Peyer's patch (tissue), 4 donors: ENCODE results near the gene RPS6KA6. TPM values are rescaled to one million over a fixed set of nuclear protein-coding genes. Genes with fewer than 3 reads are reported as not detected.

Source experiments
- DNase-seq, 3 donors: peaks; one replicate each; pipeline ENCODE4 v3.0.0-alpha.2; 2017 to 2019
- H3K27ac ChIP-seq, 4 donors: fragments of 200-600 bp; sonication (generic); one replicate each; pipeline ENCODE4 v1.5.1; 2016 to 2019
- H3K27me3 ChIP-seq, 2 donors: fragments of 200-600 bp; sonication (generic); one replicate each; pipeline ENCODE4 v1.5.1; 2019
- H3K36me3 ChIP-seq, 3 donors: fragments of 200-600 bp; sonication (generic); one replicate each; pipeline ENCODE4 v1.5.1; 2016 to 2019
- H3K4me1 ChIP-seq, 4 donors: fragments of 200-600 bp; sonication (generic); one replicate each; pipeline ENCODE4 v1.5.1; 2016 to 2019
- H3K4me3 ChIP-seq, 4 donors: fragments of 200-600 bp; sonication (generic); 1 replicate in 3 of 4; 2 replicates in 1 of 4; pipeline ENCODE4 v1.5.1; 2016 to 2019; ENCODE audit warnings: mild to moderate bottlenecking in 1 of 4
- H3K9me3 ChIP-seq, 4 donors: fragments of 200-600 bp; sonication (generic); one replicate each; pipeline ENCODE4 v1.5.1; 2016 to 2019; ENCODE audit warnings: mild to moderate bottlenecking in 1 of 4
- CTCF ChIP-seq, 6 experiments: fragments of 450-650 bp in 4 of 6; fragments of 200-600 bp in 2 of 6; sonication (generic) in 1 of 6; IDR thresholded peaks; one replicate each; pipeline ENCODE4 v1.5.1; 2017 to 2019; ENCODE audit warnings: antibody characterized with exemption in 6 of 6, mild to moderate bottlenecking in 3 of 6, moderate library complexity in 1 of 6
- POLR2A ChIP-seq, 2 donors: fragments of 450-650 bp; IDR thresholded peaks; one replicate each; pipeline ENCODE4 v1.5.1; 2017; ENCODE audit warnings: antibody characterized with exemption in 2 of 2, mild to moderate bottlenecking in 2 of 2, moderate library complexity in 2 of 2
- total RNA-seq, 4 donors: library from RNA; depleted of rRNA; stranded (reverse); fragments of >200 nt; gene quantifications; one replicate each; pipeline ENCODE4 v1.1.0, GENCODE V29; 2016

The RPS6KA6 gene
- total RNA-seq, 4 donors from 2014 or later = 1.7 to 7.9 (median 5.4) TPM

GRCh38 chrX:84218726-84219125 is 30.7 kb upstream of the RPS6KA6 start:
- Histone ChIP-seq H3K27ac (no peak overlapping the region), H3K9me3 (no peaks in the 10 kb centered on the region), H3K36me3 (no peaks in the 10 kb centered on the region), H3K4me3 (no peak overlapping the region), H3K4me1 (no peaks in the 10 kb centered on the region), H3K27me3 (no peaks in the 10 kb centered on the region)
- no peak for TF ChIP-seq CTCF (IDR thresholded peaks at IDR 0.05)
- TF ChIP-seq POLR2A (IDR thresholded peaks at IDR 0.05) = no peak
- no peak for DNase-seq

GRCh38 chrX:84216881-84217280 is 28.9 kb upstream of the RPS6KA6 start:
- Histone ChIP-seq H3K4me3 (no peak overlapping the region), H3K9me3 (no peaks in the 10 kb centered on the region), H3K27me3 (no peaks in the 10 kb centered on the region), H3K4me1 (no peaks in the 10 kb centered on the region), H3K36me3 (no peaks in the 10 kb centered on the region), H3K27ac (no peak overlapping the region)
- DNase-seq = no peak
- TF ChIP-seq CTCF (IDR thresholded peaks at IDR 0.05) (no peak), POLR2A (IDR thresholded peaks at IDR 0.05) (no peak)

- no peak overlapping the region for H3K27ac ChIP-seq
- no peaks in the 10 kb centered on the region for H3K9me3 ChIP-seq
- H3K4me3 ChIP-seq = no peak overlapping the region
- no peaks in the 10 kb centered on the region for H3K4me1 ChIP-seq
- no peaks in the 10 kb centered on the region for H3K36me3 ChIP-seq
- DNase-seq = no peak
- no peaks in the 10 kb centered on the region for H3K27me3 ChIP-seq
- TF ChIP-seq CTCF (IDR thresholded peaks at IDR 0.05) (no peak), POLR2A (IDR thresholded peaks at IDR 0.05) (no peak)
Measured at GRCh38 chrX:84216406-84216805, 28.4 kb upstream of the RPS6KA6 start.

- Histone ChIP-seq H3K27ac (no peak overlapping the region), H3K36me3 (no peaks in the 10 kb centered on the region), H3K4me1 (no peaks in the 10 kb centered on the region), H3K4me3 (no peak overlapping the region), H3K9me3 (no peaks in the 10 kb centered on the region), H3K27me3 (no peaks in the 10 kb centered on the region)
- no peak for TF ChIP-seq POLR2A (IDR thresholded peaks at IDR 0.05)
- TF ChIP-seq CTCF (IDR thresholded peaks at IDR 0.05) = no peak
- no peak for DNase-seq
Measured at GRCh38 chrX:84205276-84205675, 17.3 kb upstream of the RPS6KA6 start.

GRCh38 chrX:84199688-84200087 is 11.7 kb upstream of the RPS6KA6 start:
- Histone ChIP-seq H3K27me3 (no peaks in the 10 kb centered on the region), H3K4me1 (no peaks in the 10 kb centered on the region), H3K36me3 (no peaks in the 10 kb centered on the region), H3K4me3 (no peak overlapping the region), H3K27ac (no peak overlapping the region), H3K9me3 (no peaks in the 10 kb centered on the region)
- no peak for DNase-seq
- no peak for TF ChIP-seq POLR2A (IDR thresholded peaks at IDR 0.05)
- no peak for TF ChIP-seq CTCF (IDR thresholded peaks at IDR 0.05)

- no peak for TF ChIP-seq CTCF (IDR thresholded peaks at IDR 0.05)
- TF ChIP-seq POLR2A (IDR thresholded peaks at IDR 0.05) = no peak
- no peak for DNase-seq
- Histone ChIP-seq H3K27me3 (no peaks in the 10 kb centered on the region), H3K9me3 (no peaks in the 10 kb centered on the region), H3K4me3 (no peak overlapping the region), H3K27ac (no peak overlapping the region), H3K36me3 (no peaks in the 10 kb centered on the region), H3K4me1 (no peaks in the 10 kb centered on the region)
Measured at GRCh38 chrX:84197550-84197949, 9.6 kb upstream of the RPS6KA6 start.
